ENCODE measurements around the gene NR3C2.

NR3C2 gene

DNA sequence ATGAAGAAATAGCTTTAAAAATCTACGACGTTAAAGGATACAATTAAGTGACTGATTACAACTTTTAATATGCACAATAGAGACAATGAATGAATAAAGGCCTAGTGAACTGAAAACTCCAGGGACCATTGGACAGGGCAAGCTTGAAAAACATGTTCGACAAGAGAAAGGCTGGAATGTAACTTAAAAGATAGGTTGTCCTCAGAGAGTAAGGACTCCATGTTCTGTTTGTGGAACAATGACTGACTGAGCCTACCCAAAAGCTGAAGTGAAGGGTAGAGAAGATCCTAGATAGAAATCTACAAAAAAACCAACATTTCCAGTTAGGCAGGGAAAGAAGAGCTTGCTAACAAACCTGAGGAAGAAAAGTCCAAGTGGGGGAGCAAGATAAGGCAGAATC lies 173.4 kb downstream of the NR3C2 start:
- TF ChIP-seq, protein P1, sequence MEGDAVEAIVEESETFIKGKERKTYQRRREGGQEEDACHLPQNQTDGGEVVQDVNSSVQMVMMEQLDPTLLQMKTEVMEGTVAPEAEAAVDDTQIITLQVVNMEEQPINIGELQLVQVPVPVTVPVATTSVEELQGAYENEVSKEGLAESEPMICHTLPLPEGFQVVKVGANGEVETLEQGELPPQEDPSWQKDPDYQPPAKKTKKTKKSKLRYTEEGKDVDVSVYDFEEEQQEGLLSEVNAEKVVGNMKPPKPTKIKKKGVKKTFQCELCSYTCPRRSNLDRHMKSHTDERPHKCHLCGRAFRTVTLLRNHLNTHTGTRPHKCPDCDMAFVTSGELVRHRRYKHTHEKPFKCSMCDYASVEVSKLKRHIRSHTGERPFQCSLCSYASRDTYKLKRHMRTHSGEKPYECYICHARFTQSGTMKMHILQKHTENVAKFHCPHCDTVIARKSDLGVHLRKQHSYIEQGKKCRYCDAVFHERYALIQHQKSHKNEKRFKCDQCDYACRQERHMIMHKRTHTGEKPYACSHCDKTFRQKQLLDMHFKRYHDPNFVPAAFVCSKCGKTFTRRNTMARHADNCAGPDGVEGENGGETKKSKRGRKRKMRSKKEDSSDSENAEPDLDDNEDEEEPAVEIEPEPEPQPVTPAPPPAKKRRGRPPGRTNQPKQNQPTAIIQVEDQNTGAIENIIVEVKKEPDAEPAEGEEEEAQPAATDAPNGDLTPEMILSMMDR (IDR thresholded peaks at IDR 0.05; ENCODE audit: low read depth, low read length) = no peak
- no peak for DNase-seq (ENCODE audit: extremely low read depth, low read depth)

DNA sequence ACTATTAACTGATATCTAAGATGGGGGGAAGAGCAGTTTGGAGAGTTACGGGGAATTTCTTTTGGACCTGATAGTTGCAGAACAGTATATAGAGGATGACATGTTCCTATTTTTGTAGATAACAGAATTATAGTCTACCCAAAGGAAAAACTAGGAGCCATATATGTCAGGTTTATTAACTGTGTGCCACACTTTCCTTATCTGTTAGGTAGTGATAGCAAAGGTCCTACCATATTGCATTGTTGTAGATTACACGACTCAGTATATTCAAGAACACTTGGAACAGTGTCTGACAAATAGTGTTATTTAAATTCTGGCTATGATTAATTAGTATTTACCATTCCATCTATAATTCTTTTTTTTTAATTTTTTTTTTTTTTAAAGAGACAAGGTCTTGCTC lies 175.3 kb downstream of the NR3C2 start:
- TF ChIP-seq, protein P1 (IDR thresholded peaks at IDR 0.05; ENCODE audit: low read depth, low read length) = no peak
- DNase-seq (ENCODE audit: extremely low read depth, low read depth) = no peak

DNA sequence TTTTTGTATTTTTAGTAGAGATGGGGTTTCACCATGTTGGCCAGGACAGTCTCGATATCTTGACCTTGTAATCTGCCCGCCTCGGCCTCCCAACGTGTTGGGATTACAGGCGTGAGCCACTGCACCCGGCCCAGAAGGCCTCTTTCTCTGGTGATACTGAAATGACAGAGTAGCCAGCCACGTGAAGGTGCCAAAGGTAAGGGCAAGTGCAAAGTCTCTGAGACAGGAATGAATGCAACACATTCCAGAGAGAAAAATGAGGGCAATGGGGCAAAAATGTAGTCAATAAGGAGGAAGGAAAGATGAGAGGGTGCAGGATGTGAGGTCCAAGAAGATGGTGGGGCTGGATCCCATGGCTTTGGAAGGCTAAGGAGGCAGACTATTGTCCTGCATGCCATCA lies 176.0 kb downstream of the NR3C2 start:
- TF ChIP-seq, protein P1 (IDR thresholded peaks at IDR 0.05; ENCODE audit: low read depth, low read length) = no peak
- DNase-seq (ENCODE audit: extremely low read depth, low read depth) = no peak

DNA sequence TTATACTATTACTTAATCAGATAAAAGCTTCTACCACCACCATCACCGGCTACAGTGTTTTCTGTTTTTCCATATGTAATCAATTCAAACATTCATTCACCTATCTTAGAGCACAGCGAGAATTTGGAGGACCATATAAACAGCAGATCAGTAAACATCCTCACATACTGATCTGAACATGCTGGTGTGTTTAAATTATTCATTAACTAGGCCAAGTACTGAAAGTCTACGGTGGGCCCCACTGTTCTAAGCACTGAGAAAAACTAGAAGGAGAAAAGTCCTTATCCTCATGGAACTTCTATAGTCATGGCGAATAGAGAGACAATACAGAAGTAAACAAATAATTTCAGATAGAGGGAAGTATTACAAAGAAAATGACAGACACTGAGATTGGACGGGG lies 176.6 kb downstream of the NR3C2 start:
- DNase-seq (ENCODE audit: extremely low read depth, low read depth) = no peak
- TF ChIP-seq, protein P1 (IDR thresholded peaks at IDR 0.05; ENCODE audit: low read depth, low read length) = no peak

DNA sequence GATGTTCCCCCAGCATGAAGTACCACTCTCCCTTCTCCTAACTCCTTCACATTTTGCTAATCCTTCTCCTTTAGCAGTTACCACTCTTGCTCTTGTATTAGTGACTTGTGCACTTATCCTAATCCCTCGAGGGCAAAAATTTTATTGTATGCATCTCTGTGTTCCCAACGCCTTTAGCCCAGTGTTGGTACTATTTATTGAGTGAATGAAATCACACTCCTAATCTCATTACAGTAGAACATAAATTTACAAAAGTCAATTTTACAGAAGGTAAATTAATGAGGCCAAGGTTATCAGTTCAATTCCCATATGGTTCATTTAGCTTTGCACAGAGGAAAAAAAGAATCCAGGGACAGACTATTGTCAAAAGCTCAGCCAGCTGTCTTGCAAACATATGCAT lies 178.4 kb downstream of the NR3C2 start:
- TF ChIP-seq, protein P1 (IDR thresholded peaks at IDR 0.05; ENCODE audit: low read depth, low read length) = no peak

DNA sequence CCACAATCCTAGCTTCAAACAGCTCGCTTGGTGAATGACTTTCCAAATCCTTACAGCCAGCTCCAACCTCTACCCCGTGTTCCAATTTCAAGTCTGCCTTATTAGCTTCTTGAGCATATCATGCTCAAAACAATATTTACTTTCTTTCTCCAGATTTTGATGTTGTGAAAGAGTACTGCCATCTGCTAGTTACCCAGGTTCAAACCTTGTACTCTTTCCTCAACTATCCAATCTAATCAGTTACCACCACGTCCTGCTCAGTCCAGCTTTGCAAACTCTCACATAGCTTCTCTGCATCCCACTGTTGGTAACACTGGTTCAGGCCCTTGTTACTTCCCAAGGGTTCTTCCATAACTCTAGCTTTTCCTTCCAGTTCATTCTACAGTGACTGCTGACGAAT lies 179.1 kb downstream of the NR3C2 start:
- DNase-seq (ENCODE audit: extremely low read depth, low read depth) = no peak
- TF ChIP-seq, protein P1 (IDR thresholded peaks at IDR 0.05; ENCODE audit: low read depth, low read length) = no peak

More for the DNA sequence above, 178.4 kb downstream of the NR3C2 start:
- DNase-seq (ENCODE audit: extremely low read depth, low read depth) = no peak

DNA sequence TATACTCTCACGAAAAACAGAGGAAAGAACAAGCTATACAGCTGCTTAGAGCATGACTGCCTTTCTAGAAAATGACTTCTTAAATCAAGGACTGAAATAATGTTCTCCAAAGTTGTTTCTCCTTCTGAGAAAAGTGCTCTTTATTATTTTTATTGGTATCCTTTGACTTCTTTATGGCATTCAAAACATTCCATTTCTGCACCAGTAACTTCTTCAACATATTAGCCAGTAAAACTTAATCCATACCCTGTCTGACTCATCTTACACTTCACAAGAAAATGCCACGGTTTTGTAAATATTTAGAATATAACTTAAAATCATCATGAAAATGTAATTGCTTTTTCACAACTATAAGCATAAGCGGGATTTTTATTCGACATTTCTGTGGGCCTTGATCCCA lies 180.4 kb downstream of the NR3C2 start:
- TF ChIP-seq, protein P1 (IDR thresholded peaks at IDR 0.05; ENCODE audit: low read depth, low read length) = no peak
- no peak for DNase-seq (ENCODE audit: extremely low read depth, low read depth)
